SK-N-SH treated with all-trans-retinoic acid at 6 μM for 48 hours (cell line): ENCODE measurements around the gene PHF21B.

Experiments
- ATAC-seq: fragments of 200-7000 bp; cut with Tn5 transposase; 3 replicates; pipeline ENCODE4 v1.9.1; 2020; ENCODE audit warnings: mild to moderate bottlenecking, moderate library complexity
- ARNTL ChIP-seq: fragments of 450-650 bp; formaldehyde crosslinking; IDR thresholded peaks from 2 replicates; pipeline ENCODE4 v1.5.0; 2020; ENCODE audit warnings: low read depth, mild to moderate bottlenecking, moderate library complexity, borderline replicate concordance
- CSDC2 ChIP-seq: fragments of 250-450 bp; sonication (Bioruptor Pico); IDR thresholded peaks from 2 replicates; pipeline ENCODE4 v1.5.0; 2020; ENCODE audit warnings: mild to moderate bottlenecking, moderate library complexity
- CSRNP3 ChIP-seq: fragments of 250-450 bp; sonication (Bioruptor Pico); IDR thresholded peaks from 2 replicates; pipeline ENCODE4 v1.5.1; 2021; ENCODE audit warnings: mild to moderate bottlenecking, moderate library complexity
- ESRRG ChIP-seq: fragments of 250-450 bp; sonication (Bioruptor Pico); IDR thresholded peaks from 2 replicates; pipeline ENCODE4 v1.6.1; 2021; ENCODE audit warnings: mild to moderate bottlenecking
- ISL1 ChIP-seq: fragments of 250-450 bp; sonication (Bioruptor Pico); IDR thresholded peaks from 2 replicates; pipeline ENCODE4 v2.1.2; 2022; ENCODE audit warnings: mild to moderate bottlenecking, moderate library complexity
- OSR1 ChIP-seq: fragments of 250-450 bp; sonication (Bioruptor Pico); IDR thresholded peaks from 2 replicates; pipeline ENCODE4 v1.8.0; 2022; ENCODE audit warnings: moderate library complexity, mild to moderate bottlenecking, inconsistent platforms
- PATZ1 ChIP-seq: fragments of 250-450 bp; sonication (Bioruptor Pico); IDR thresholded peaks from 2 replicates; pipeline ENCODE4 v1.8.0; 2020; ENCODE audit warnings: mild to moderate bottlenecking, moderate library complexity, borderline replicate concordance
- POU6F1 ChIP-seq: fragments of 250-450 bp; sonication (Bioruptor Pico); IDR thresholded peaks from 2 replicates; pipeline ENCODE4 v1.8.0; 2021; ENCODE audit warnings: low read depth, mild to moderate bottlenecking, moderate library complexity, borderline replicate concordance
- PPARA ChIP-seq: fragments of 250-450 bp; sonication (Bioruptor Pico); IDR thresholded peaks from 2 replicates; pipeline ENCODE4 v1.5.0; 2020; ENCODE audit warnings: mild to moderate bottlenecking, borderline replicate concordance
- RARB ChIP-seq: fragments of 250-450 bp; sonication (Bioruptor Pico); IDR thresholded peaks from 2 replicates; pipeline ENCODE4 v1.8.0; 2021; ENCODE audit warnings: mild to moderate bottlenecking, moderate library complexity
- SNAI2 ChIP-seq: fragments of 250-450 bp; sonication (Bioruptor Pico); IDR thresholded peaks from 2 replicates; pipeline ENCODE4 v1.5.0; 2020; ENCODE audit warnings: mild to moderate bottlenecking, moderate library complexity
- TCF4 ChIP-seq: fragments of 250-450 bp; sonication (Bioruptor Pico); IDR thresholded peaks from 2 replicates; pipeline ENCODE4 v1.8.0; 2021; ENCODE audit warnings: mild to moderate bottlenecking, moderate library complexity, borderline replicate concordance
- TOX ChIP-seq: fragments of 250-450 bp; sonication (Bioruptor Pico); IDR thresholded peaks from 2 replicates; pipeline ENCODE4 v1.8.0; 2021; ENCODE audit warnings: mild to moderate bottlenecking, moderate library complexity, borderline replicate concordance
- ZC3H10 ChIP-seq: fragments of 250-450 bp; sonication (Bioruptor Pico); IDR thresholded peaks from 2 replicates; pipeline ENCODE4 v1.5.1; 2021; ENCODE audit warnings: mild to moderate bottlenecking, moderate library complexity
- ZFP3 ChIP-seq: fragments of 250-450 bp; sonication (Bioruptor Pico); IDR thresholded peaks from 2 replicates; pipeline ENCODE4 v1.5.0; 2020; ENCODE audit warnings: mild to moderate bottlenecking, moderate library complexity
- ZNF565 ChIP-seq: fragments of 450-650 bp; formaldehyde crosslinking; conservative IDR thresholded peaks from 2 replicates; pipeline ENCODE4 v1.5.0; 2020; ENCODE audit warnings: low read depth, mild to moderate bottlenecking, moderate library complexity
- ZNF70 ChIP-seq: fragments of 450-650 bp; formaldehyde crosslinking; IDR thresholded peaks from 2 replicates; pipeline ENCODE4 v1.5.0; 2020; ENCODE audit warnings: mild to moderate bottlenecking, moderate library complexity
- TF ChIP-seq, protein P1 (sequence below): fragments of 250-450 bp; sonication (Bioruptor Pico); IDR thresholded peaks from 2 replicates; pipeline ENCODE4 v1.5.1; 2020; ENCODE audit warnings: low read depth, mild to moderate bottlenecking, moderate library complexity
- TF ChIP-seq, protein P2 (sequence below): fragments of 250-450 bp; sonication (Bioruptor Pico); IDR thresholded peaks from 2 replicates; pipeline ENCODE4 v1.5.0; 2020; ENCODE audit warnings: mild to moderate bottlenecking, moderate library complexity

The PHF21B gene

DNA sequence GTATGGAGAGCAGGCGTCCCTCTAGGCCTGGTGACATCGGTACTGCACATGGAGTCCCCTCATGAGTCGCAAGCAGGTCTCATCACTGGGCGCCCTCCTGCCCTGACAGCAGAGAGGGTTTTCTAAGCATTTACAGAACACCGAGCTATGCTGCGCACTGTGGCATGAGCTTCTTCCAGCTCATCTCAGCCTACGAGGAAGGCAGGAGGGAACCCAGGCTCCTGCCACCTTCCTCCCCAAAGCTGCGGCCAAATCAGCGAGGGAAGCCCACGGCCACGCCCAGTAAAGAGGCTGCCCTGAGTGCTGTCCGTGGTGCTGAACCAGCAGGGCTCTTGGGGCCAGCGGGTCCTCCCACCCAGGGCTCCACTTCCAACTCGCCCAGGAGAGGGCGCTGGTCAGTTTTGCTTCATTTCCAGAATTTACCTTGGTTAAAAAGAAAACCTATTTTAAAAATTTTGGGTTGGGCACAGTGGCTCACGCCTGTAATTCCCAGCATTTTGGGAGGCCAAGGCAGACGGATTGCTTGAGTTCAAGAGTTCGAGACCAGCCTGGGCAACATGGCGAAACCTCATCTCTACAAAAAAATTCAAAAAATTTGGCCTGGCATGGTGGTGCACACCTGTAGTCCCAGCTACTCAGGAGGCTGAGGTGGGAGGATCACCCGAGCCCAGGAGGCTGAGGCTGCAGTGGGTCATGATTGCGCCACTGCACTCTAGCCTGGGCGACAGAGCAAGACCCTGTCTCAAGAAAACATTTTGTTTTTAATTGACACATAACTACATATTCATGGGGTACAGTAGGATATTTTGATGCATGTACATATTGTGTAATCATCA is 34.2 kb downstream of the PHF21B start:
- TF ChIP-seq ZC3H10 (CRISPR knock-in tag) (no peak), ISL1 (CRISPR knock-in tag) (no peak), ARNTL (CRISPR knock-in tag) (no peak), ESRRG (CRISPR knock-in tag) (no peak), ZFP3 (peak; percentile 75; the same call in 1 of the 2 replicates), SNAI2 (CRISPR knock-in tag) (peak; percentile 80; the same call in 1 of the 2 replicates), CSDC2 (CRISPR knock-in tag) (peak; percentile 87; the same call in 1 of the 2 replicates), POU6F1 (CRISPR knock-in tag) (no peak), TOX (CRISPR knock-in tag) (no peak), RARB (no peak), ZNF70 (no peak), PATZ1 (CRISPR knock-in tag) (0 out of 2 replicates have a peak, but pooled peaks have one; percentile 27)
- TF ChIP-seq, protein P1, sequence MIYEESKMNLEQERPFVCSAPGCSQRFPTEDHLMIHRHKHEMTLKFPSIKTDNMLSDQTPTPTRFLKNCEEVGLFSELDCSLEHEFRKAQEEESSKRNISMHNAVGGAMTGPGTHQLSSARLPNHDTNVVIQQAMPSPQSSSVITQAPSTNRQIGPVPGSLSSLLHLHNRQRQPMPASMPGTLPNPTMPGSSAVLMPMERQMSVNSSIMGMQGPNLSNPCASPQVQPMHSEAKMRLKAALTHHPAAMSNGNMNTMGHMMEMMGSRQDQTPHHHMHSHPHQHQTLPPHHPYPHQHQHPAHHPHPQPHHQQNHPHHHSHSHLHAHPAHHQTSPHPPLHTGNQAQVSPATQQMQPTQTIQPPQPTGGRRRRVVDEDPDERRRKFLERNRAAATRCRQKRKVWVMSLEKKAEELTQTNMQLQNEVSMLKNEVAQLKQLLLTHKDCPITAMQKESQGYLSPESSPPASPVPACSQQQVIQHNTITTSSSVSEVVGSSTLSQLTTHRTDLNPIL, result no peak
- peak; percentile 99 for ATAC-seq

DNA sequence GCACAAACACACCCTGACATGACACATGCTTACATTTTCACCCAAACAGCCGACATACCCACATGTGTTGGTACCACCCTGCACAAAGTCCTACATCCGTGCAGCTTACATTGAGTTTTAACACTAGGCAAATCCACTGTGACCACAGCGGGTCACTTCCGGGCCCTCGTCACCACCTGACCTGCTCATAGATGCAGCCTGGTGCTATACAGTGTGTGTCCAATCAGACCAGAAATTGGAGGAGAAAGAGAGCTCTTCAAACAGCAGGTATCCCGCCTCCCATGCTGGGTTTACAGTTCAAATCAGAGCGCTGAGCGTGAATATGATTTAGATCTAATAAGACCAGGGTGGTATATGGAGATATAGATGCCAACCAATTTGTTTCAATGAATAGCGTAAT is 35.4 kb downstream of the PHF21B start:
- ATAC-seq, result no peak
- TF ChIP-seq SNAI2 (CRISPR knock-in tag), result no peak
- no peak for TF ChIP-seq CSRNP3 (CRISPR knock-in tag)
- TF ChIP-seq ZFP3, result no peak
- TF ChIP-seq RARB, result no peak
- TF ChIP-seq ZNF70, result no peak
- TF ChIP-seq PPARA (CRISPR knock-in tag), result no peak
- no peak for TF ChIP-seq TCF4
- no peak for TF ChIP-seq ZNF565 (CRISPR knock-in tag)
- TF ChIP-seq, protein P2, sequence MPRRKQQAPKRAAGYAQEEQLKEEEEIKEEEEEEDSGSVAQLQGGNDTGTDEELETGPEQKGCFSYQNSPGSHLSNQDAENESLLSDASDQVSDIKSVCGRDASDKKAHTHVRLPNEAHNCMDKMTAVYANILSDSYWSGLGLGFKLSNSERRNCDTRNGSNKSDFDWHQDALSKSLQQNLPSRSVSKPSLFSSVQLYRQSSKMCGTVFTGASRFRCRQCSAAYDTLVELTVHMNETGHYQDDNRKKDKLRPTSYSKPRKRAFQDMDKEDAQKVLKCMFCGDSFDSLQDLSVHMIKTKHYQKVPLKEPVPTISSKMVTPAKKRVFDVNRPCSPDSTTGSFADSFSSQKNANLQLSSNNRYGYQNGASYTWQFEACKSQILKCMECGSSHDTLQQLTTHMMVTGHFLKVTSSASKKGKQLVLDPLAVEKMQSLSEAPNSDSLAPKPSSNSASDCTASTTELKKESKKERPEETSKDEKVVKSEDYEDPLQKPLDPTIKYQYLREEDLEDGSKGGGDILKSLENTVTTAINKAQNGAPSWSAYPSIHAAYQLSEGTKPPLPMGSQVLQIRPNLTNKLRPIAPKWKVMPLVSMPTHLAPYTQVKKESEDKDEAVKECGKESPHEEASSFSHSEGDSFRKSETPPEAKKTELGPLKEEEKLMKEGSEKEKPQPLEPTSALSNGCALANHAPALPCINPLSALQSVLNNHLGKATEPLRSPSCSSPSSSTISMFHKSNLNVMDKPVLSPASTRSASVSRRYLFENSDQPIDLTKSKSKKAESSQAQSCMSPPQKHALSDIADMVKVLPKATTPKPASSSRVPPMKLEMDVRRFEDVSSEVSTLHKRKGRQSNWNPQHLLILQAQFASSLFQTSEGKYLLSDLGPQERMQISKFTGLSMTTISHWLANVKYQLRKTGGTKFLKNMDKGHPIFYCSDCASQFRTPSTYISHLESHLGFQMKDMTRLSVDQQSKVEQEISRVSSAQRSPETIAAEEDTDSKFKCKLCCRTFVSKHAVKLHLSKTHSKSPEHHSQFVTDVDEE (CRISPR knock-in tag), result no peak
- no peak for TF ChIP-seq ESRRG (CRISPR knock-in tag)
- TF ChIP-seq, protein P1, result no peak
- TF ChIP-seq ARNTL (CRISPR knock-in tag), result no peak
- no peak for TF ChIP-seq OSR1 (CRISPR knock-in tag)
- TF ChIP-seq, all 23 proteins: peak for 0
